ENCODE results near the gene LPP.
A peak's percentile ranks its signal among the peaks of the same experiment; 100 is the strongest.
"Not testable (repeated sequence)": the region's sequence is repeated elsewhere in the genome, so short reads cannot be mapped to it uniquely, and the experiment has no call there.

Gene LPP

DNA sequence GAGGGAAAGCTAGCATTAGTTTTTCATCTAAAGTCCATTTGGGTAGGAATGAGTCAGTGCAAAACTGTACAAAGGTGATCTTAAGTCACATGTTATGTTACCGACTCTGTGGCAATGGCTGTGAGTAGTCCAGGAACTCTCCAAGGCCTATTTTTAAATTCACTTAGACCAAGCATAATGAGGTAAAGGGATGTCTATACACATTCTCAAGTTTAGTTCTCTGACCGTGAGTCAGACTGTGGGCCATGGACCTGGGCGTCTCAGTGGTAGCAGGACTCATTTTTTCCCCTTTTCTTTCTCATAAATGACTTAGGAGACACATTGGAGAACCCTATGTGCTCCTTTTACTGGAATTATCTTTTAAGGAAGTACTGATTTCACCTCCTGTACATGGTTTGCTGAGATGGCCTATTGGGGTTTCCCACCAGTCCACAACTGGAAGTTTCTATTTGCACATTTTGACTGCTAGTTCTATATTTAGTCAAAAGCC is 529.1 kb downstream of the LPP start:
- DNase-seq (ENCODE audit: low read depth) = peak; percentile 90

DNA sequence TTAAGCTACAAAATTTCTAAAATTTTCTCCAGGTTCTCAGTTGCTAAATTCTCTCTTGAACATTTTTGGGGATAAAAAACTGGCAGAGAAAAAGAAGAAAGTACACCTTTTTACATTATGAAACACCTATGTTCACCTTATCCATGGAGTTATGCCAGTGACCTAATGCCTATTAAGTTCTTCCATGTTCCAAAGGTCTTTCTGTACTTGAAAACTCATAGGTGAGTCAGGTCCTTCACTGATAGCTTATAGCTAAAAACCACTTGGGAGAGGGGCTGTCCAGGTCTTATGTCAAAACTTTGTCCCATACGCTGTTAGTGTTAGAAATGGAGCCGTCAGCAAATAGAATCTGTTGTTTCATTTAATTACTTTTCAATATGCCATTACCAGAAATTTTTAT is 530.3 kb downstream of the LPP start:
- DNase-seq (ENCODE audit: low read depth) = no peak

DNA sequence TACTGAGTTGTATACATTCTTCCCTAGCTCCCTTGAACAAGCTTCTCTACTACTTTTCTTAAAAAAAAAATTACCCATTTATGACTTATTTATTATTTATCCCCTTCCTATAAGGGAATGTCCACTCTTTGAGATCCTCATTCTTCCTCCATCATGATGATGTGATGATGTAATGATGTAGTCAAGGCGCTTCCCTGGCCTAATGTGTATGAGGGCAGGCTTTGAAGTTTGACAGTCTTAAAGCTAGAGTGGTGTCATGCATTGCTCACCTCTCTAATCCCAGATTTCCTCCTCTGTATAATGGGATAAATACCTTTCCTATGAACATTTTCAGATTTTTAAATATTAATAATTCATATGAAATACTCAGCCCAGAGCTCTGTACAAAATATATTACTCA is 531.8 kb downstream of the LPP start:
- DNase-seq (ENCODE audit: low read depth) = no peak

DNA sequence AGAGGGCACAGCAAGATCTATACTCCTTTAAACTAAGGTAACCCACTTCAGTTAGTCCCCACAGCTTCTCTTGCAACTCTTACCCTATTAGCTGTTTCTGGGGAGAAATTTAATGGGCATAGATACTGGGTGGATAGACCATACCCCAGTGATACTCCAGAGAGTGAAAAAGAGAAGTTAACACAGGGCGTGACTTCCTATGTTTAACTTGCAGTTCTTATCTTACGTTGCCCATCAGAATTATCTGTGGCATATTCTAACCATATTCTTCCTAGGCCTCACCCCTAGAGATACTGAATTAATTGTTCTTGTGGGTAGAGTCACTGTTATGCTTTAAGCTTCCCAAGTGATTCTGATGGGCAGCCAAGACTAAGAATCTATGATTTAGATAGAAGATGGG is 532.4 kb downstream of the LPP start:
- no peak for DNase-seq (ENCODE audit: low read depth)

DNA sequence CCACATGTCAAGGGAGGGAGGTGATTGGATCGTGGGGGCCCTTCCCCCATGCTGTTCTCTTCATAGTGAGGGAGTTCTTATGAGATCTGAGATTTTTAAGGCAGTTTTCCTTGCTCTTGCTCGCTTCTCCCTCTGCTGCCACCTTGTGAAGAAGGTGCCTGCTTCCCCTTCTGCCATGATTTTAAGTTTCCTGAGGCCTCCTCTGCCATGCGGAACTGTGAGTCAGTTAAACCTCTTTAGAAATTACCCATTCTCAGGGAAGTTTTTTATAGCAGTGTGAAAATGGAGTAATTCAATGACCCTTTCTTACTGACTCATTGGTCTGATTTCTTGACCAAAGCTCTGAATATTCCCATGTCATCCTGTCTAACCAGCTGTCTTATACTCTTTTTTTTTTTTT is 533.4 kb downstream of the LPP start:
- peak; percentile 81 for DNase-seq (ENCODE audit: low read depth)

DNA sequence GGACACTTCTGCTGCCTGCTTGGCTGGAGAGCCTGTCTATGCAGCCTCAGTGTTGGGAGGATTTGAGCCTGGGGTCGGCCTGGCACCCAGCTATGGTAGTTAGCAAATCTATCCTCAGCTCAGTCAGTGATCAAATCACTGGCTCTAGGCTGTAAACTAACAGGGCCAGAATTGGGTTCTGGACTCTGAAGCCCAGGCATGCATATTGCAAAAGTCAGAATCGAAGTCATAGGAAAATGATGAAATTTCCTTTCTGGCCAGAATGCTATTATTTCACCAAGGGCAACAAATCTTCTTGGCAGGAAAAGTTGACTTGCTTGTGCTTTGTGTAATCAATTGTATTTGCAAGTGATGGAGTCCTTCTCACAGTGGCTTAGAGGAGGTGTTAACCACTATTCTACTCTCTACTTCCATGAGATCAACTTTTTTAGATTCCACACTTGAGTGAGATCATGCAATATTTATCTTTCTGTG is 535.2 kb downstream of the LPP start:
- DNase-seq (ENCODE audit: low read depth) = peak; percentile 79

DNA sequence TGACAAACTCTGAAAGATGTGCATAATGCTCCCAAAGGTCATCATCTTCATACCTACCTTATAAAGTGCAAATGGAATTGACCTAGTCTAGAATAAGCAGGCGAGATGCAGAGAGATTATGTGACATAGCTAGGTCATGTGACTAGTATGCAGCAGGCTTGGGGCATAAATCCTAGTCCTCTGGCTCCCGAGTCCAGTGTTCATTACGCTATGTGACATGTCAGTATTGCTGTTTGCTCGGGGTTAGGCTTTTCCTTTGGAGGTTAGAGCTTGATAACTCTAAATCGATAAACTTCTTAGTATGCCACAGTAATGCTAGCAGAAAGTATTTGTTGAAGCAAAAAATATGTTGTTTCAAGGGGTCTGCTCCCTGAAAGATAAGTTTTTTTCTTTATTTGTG is 536.1 kb downstream of the LPP start:
- no peak for DNase-seq (ENCODE audit: low read depth)

DNA sequence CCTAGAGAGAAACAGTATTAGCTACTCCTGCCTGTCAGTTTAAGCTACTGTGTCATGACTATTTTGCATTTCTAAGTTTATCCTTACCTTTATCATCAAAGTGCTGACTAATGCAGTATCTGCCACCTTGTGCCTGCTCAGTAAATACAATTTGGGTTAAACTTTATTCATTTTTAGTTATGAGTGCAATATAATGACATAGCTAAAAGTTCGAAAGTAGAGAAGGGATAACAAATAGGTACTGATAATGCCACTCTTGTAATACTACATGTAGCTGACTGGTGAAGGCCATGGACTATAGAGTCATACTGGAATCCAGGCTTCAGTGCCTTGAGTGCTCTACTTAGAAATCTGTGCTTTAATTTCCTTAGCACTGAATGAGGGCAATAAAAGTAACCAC is 537.0 kb downstream of the LPP start:
- DNase-seq (ENCODE audit: low read depth) = no peak

DNA sequence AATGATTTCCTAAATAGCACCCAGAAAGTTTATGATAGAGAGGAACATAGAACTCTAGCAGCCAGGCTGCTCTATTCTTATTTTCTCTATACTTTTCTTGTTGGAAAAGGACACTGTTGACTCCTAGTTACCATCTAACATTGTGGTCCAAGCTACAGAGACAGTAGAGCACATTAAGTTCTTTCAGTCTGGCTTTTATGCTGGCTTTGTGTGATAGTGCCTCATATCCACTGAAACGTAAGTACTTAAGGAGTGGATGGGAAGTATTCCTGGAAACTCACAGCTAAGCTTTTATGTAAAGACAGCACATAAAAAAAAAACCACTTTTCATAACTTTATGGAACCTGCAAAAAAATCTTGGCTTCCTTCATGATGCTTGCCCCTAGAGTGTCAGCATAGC is 537.7 kb downstream of the LPP start:
- no peak for DNase-seq (ENCODE audit: low read depth)

DNA sequence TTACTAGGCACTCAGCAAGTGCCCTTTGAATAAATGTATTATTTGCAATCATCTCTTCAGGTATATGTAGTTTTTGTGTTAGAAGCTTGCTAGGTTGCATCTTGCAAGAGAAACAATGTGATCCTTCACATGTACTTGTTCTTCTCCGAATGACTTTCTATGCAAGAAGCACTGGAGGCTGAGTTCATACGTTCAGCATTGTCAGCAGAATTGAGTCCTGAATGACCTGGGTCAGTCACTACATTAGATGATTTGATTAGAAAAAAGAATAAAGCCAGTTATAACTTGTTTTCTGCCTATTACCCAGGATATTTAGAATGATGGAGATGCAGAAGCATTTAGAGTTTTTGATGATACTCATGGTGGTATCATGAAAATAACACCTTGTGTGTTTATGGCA is 538.7 kb downstream of the LPP start:
- no peak for DNase-seq (ENCODE audit: low read depth)

DNA sequence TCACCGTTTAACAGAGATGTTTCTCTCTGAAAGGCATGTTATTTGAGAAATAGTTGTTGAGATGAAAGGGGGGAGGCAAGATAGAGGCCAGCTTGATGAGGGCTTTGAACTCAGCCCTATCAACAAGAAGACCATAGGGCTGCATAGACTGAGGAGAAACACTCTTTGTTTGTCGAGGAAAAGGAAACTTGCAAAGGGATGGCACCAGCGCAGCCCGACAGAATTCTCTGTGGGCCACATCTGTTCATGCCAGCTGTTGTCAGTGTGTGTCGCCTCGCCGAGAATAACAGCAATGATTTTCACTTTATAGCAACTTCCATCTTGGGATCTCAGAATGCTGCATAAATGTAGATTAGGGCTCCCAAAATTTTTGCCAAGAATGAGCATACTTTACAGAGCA is 539.5 kb downstream of the LPP start:
- no peak for DNase-seq (ENCODE audit: low read depth)

DNA sequence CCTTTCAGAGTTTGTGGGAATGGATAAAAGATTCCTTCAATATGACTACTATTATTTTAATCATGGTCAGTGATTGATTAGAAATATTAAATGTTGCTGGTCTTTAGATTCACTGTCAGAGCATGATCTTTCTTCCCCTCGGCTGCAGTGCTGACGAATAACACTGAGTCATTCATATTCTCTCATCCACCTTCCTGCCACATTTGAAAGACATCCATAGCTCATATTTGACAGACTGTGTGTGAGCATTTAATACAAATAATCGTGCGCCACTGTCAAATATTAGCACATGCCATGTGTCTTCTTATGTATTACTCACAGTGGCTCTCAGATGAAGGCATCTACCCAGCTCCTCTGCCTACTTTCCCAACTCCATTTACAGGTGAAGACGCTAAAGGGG is 541.3 kb downstream of the LPP start:
- no peak for DNase-seq (ENCODE audit: low read depth)

DNA sequence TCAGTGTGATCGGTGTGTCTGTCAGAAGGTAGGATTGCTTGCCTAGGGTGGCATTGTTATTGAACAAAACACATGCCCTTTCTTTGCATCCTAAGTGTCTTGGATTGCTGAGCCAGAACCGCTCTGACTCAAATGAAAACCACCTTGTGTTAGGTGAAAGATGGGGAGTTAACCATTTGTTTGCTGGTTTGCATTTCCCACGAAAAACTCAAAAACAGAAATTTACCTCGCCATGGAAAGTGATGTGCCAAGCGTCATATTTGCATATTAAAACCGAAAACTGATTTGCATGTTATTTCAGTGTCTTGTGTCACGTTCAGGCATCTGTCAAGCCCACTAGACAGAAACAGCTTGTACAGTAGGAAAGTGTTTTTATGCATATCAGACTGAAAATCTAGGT is 543.2 kb downstream of the LPP start:
- no peak for DNase-seq (ENCODE audit: low read depth)

DNA sequence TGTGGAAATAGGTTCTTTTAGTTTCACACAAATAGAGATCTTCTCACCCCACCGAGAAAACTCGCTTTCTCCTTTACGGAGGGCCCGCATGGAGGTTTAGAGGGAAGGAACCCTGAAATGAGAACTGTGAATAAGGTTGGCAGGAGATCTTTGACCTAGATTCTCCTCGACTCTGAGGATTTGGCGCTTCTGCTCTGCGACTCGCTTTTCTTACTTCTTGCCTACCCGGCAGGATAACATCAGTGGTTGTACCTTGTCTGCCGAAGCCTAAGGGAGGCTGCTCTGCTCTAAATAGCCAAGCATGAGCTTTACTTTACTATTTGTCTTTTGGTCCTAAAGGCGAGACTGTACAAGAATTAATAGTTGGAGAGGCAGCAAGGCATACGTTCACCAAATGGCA is 544.5 kb downstream of the LPP start:
- DNase-seq (ENCODE audit: low read depth) = no peak

DNA sequence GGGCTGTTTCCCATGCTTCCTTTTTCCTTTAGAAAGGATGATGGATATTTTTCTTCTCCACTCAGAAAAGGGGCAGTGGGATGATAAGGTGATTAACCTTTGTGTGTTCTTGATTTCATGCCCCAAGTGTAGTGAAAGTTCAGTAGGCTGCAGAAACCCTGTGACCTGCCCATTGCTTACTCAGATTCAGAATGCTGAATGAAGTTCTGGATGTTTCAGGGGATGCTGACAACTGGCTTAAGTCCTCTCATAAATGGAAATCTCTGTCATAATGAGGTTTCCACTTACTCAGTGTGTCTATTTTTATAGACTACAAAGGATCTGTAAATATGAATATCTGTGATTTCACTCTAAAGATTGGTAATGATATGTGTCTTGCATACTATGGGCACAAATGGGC is 546.5 kb downstream of the LPP start:
- no peak for DNase-seq (ENCODE audit: low read depth)

DNA sequence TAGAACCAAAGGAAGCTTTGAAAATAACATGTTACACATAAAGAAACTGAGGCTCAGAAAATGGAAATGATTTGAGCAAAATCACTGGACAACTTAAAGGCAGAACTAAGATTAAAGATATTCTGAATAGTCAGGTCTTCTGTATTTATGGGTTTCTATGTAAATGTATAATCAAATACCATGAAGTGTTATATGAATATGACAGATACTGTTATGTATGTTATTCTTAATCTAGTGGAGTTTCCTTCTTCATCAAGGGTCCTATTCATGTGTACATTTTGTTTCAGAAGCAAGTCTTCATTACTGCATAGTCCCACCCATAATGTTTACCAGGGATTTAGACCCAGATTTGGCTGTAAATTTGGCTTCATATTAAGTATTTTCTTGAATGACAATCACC is 547.0 kb downstream of the LPP start:
- no peak for DNase-seq (ENCODE audit: low read depth)

DNA sequence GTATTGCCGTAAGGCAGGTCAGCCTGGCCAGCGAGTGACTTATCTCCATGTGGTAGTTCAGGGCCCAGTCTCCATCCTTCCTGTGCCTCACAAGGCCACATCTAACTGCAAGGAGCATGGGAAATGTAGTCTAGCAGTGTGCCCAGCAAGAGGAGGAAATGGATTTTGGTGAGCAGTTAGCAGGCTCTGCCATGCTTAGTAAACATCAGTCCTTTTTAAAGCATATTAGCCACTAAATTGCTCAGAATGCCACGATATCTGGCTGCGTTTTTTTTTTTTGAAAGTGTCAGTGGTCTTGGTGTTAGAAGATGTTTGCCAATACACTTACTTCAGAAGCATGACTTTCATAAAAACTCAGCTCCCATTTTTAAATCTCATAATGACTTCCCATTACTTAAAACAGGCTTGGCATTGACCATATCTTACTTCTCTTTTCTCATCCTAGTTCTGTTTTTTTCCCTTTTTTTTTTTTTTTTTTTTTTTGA is 547.6 kb downstream of the LPP start:
- DNase-seq (ENCODE audit: low read depth) = no peak

DNA sequence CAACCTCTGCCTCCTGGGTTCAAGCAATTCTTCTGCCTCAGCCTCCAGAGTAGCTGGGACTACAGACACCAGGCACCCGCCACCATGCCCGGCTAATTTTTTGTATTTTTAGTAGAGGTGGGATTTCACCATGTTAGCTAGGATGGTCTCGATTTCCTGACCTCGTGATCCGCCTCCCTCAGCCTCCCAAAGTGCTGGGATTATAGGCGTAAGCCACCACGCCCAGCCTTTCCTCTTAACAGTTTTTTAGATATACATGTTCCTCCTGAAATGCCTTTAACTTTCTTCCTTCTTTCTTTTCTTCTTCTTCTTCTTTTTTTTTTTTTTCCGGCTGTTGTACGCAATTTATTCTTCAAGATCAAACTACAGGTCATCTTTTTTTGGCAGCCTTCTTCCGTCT is 548.1 kb downstream of the LPP start:
- not testable (repeated sequence) for DNase-seq (ENCODE audit: low read depth)

DNA sequence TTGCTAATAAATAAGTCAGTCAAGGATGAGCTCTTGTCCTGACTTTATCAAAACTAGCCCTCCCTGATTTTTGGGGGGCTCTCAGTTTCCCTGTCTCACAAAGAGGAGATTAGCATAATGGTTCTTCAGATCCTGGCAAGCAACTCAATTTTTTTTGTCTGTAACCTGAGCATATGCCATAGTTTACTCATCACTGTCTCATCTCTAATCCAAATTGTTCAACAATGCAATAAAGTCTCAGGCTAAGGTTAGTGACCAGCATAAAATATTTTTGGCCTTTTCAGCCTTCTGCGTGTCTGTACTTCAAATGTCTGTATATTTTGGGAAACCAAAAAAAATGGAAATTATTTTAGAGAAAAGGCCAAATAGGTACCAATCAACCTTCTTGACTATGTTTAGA is 552.2 kb downstream of the LPP start:
- DNase-seq (ENCODE audit: low read depth) = no peak

DNA sequence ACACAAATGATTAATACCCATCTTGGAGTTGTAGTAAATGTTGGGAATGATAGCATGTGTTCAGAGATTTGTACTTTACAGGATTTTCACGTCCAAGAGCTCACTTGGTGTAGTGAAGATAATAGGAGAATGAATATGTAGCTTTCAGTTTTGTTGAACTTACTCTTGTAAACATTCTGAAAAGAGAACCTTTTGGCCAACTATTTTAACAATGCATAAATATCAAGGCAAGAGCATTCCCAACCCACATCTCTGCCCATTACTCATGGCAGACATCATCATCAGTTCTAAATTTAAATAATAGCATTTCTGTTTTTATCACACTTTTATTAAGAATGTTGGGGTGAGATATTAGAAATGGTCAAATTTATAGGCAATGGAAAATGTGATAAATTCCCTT is 552.6 kb downstream of the LPP start:
- no peak for DNase-seq (ENCODE audit: low read depth)

DNA sequence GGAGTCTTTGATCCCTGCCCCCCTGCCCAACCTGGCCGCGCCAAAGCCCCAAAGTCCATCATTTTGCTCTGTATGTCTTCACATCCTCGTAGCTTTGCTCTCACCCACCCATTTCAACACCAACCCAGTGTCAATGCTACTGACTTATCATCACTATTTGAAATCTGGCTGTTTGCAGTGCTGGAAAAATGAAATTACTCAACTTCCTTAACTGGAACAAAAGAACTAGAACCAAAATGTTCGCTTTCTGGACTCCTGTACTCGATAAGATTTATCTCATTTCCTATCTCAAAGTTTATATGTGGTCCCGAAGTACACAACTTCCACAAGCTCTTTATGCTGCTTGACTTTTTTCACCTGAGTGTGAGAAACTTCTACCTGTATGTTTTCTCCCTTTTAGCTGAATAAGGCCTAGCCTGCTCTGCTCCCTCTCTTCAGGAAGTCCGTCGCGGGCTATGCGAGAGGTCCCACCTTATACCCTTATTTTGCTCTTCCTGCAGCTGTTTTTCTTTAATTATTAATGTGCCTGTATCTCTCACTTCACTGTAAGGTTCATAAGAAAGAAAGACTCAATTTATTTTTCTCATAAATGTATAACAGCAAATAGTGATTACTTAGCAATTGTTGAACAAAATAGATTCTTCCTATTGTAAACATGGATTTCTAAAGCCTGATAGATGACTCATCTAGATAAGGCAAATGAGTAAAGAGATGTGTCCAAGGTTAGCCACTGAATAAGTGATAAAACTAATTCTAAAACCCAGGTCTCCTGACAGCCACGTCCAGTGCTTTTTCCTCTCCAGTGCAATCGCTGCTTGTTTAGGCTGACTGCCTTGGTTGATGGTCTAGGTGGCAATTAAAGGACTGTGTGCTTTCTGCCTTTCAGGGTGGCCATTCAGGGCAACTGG is 553.7 kb downstream of the LPP start:
- DNase-seq (ENCODE audit: low read depth) = peak; percentile 53

DNA sequence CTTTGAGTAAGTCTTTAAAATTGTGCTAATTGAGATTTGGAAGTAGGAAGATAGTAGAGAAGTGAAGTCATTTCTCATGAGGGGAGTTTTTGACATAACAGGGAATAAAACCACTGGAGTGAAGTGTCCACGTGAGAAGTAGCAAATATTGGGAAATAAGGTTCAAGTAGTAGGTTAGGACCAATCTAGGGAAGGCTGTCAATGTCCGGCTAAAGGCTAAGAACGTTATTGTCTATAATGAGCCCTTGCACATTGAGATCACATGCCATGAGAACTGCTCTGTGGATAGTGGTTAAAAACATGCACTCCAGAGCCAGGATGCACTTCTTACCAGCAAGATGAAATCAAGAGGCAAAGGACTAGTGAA is 557.9 kb downstream of the LPP start:
- peak; percentile 9 for DNase-seq (ENCODE audit: low read depth)

DNA sequence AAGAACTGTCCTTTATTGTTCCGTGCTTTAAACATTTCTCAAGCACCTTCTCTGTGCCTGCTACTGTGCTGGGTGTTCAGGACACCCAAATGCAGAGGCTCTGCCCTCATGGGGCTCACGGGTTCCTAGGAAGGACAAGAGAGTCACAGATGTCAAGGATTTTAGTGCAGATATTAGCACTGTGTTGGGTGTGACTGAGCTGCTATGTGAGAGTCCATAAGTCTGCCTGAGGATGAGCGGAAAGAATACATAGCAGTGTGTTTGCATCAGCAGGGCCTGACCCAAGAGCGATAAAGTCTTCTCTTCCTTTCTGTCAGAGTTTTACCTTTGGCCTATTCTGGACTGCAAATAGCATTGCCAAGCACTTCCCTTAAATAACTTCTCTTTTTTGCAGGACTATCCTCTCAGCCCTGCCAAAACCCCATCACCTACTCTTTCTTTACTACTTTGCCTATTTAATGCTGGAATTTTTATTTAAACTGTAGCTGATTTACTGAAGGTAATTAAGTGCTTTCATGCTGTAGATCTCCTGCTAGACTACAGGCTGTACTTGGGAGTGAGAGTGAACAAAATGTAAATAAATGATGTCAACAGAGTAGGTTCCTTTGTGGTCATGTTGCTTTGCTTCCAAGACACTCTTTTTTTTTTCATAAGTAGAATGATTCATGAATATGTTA is 558.4 kb downstream of the LPP start:
- DNase-seq (ENCODE audit: low read depth) = peak; percentile 91

All from amniotic epithelial cell (primary cell).